Astrocyte of the spinal cord (primary cell): ENCODE data around the gene SHROOM1.

Experiments
- DNase-seq: peaks from one replicate; pipeline ENCODE4 v3.0.0; 2011; ENCODE audit warnings: low read depth, low spot score
- H3K4me3 ChIP-seq: 2 replicates; pipeline ENCODE4 v1.5.1; 2011; ENCODE audit warnings: low read depth, mild to moderate bottlenecking, low read length, moderate library complexity
- in situ Hi-C: cut with HindIII; loops from 2 replicates; pipeline ENCODE4 v1.10.0; 2017; ENCODE audit warnings: low sequenced_read_pairs
- TF ChIP-seq, protein P1 (sequence below): IDR thresholded peaks from 2 replicates; pipeline ENCODE4 v1.5.1; 2012; ENCODE audit warnings: low read depth, mild to moderate bottlenecking, low read length, inconsistent platforms

SHROOM1 gene

DNA sequence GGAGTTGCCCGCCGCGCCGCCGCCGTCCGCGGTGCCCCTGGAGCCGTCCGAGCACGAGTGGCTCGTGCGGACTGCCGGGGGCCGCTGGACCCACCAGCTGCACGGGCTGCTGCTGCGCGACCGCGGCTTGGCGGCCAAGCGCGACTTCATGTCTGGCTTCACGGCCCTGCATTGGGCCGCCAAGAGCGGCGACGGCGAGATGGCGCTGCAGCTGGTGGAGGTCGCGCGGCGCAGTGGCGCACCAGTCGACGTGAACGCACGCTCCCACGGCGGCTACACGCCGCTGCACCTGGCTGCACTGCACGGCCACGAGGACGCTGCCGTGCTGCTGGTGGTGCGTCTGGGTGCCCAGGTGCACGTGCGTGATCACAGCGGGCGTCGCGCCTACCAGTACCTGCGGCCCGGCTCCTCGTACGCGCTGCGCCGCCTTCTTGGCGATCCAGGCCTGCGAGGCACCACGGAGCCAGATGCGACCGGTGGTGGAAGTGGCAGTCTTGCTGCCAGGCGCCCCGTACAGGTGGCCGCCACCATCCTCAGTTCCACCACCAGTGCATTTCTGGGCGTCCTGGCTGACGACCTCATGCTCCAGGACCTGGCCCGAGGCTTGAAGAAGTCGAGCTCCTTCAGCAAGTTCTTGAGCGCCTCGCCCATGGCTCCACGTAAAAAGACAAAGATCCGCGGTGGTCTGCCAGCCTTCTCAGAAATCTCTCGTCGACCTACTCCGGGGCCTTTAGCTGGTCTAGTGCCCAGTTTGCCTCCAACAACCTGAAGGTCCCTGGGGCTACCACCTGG is 15.7 kb downstream of the SHROOM1 start:
- DNase-seq = no peak
- TF ChIP-seq, protein P1, sequence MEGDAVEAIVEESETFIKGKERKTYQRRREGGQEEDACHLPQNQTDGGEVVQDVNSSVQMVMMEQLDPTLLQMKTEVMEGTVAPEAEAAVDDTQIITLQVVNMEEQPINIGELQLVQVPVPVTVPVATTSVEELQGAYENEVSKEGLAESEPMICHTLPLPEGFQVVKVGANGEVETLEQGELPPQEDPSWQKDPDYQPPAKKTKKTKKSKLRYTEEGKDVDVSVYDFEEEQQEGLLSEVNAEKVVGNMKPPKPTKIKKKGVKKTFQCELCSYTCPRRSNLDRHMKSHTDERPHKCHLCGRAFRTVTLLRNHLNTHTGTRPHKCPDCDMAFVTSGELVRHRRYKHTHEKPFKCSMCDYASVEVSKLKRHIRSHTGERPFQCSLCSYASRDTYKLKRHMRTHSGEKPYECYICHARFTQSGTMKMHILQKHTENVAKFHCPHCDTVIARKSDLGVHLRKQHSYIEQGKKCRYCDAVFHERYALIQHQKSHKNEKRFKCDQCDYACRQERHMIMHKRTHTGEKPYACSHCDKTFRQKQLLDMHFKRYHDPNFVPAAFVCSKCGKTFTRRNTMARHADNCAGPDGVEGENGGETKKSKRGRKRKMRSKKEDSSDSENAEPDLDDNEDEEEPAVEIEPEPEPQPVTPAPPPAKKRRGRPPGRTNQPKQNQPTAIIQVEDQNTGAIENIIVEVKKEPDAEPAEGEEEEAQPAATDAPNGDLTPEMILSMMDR = no peak
- H3K4me3 ChIP-seq = no peak overlapping the region
- in situ Hi-C loops = no loop called here

DNA sequence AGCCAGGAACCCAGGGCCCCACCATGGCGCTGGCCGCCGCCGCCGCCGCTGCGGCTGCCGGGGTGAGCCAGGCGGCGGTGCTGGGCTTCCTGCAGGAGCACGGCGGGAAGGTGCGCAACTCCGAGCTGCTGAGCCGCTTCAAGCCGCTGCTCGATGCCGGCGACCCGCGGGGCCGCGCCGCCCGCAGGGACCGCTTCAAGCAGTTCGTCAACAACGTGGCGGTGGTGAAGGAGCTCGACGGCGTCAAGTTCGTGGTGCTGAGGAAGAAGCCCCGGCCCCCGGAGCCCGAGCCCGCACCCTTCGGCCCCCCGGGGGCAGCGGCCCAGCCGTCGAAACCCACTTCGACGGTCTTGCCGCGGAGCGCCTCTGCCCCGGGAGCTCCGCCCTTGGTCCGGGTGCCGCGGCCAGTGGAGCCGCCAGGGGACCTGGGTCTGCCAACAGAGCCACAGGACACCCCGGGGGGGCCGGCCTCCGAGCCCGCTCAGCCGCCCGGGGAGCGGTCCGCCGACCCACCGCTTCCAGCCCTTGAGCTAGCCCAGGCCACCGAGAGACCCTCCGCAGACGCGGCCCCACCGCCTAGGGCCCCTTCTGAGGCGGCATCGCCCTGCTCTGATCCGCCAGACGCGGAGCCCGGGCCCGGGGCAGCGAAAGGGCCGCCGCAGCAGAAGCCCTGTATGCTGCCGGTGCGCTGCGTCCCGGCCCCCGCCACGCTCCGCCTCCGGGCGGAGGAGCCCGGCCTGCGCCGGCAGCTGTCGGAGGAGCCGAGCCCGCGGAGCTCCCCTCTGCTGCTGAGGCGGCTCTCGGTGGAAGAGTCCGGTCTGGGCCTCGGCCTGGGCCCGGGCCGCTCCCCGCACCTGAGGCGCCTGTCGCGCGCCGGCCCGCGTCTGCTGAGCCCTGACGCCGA is 16.6 kb downstream of the SHROOM1 start:
- TF ChIP-seq, protein P1 = no peak
- DNase-seq = no peak
- in situ Hi-C loops = no loop called here
- no peak overlapping the region for H3K4me3 ChIP-seq

DNA sequence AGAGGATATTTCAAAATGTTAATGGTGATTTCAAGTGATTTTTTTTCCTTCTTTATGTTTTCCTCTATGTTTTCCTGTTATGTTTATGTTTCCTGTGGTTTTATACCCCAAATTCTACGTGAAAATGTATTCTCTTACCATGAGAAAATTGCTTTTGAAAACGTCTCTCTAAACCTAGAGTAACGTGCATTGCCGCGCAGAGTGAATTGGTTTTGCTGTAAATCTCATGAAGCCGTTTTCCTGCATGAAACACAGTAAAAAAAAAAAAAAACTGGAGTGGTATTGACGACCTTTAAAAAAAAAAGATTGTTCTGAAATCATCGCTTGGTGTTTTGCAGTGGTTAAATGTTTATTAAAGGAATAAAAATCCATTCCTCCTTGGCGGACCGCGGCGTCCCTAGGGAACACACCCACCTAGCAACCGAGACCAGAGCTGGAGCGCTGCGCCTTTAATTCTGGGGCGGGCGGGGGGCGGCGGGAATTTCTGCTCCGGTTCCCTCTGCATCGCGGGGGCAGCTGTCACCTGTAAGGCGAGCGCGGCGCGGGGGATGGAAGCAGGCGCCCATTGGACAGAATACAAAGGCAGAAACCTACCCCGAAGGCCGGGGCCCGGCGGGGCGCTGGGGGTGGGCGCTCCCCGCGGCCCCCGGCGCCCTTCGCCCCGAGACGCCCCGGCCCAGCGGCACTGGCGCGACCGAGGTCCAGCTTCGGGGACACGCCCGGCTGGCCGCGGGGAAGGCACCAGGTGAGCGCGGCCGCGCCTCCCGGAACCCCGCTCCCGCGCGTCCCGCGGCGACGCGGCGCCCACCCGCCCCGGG is 17.5 kb downstream of the SHROOM1 start, which contains the start of gene SOWAHA:
TSS of gene SOWAHA (plus strand) at position 522 of the 818 bp plus-strand sequence. CDS start 320 bp downstream, outside the sequence.
- DNase-seq = no peak
- in situ Hi-C loops = no loop called here
- peak within 1 kb of the TSS; percentile 20 for H3K4me3 ChIP-seq
- TF ChIP-seq, protein P1 = no peak

DNA sequence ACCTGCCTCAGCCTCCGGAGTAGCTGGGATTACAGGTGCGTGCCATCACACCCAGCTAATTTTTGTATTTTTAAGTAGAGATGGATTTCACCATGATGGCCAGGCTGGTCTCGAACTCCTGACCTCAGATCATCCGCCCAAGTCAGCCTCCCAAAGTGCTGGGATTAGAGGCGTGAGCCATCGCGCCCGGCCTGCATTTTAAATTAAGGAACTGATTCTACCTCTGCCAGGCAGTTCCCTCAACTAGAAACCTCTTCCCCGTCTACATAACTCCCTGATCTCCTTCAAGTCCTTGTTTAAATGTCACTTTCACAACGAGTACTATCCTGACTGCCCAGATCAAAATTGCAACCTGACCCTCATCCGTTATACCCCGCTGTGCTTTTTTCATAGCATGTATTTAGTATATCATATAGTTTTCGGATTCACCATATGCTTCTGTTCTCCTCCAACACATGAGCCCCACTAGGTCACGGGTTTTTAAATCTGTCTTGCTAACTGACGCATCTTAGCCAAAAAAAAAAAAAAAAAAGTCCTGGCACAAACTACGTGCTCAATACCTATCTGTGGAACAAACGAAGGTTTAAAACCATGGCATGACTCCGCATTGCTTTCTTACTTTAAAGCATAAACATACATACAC is 18.2 kb downstream of the SHROOM1 start:
- TF ChIP-seq, protein P1 = no peak
- no peak for DNase-seq
- H3K4me3 ChIP-seq = no peak overlapping the region
- in situ Hi-C loops = no loop called here

DNA sequence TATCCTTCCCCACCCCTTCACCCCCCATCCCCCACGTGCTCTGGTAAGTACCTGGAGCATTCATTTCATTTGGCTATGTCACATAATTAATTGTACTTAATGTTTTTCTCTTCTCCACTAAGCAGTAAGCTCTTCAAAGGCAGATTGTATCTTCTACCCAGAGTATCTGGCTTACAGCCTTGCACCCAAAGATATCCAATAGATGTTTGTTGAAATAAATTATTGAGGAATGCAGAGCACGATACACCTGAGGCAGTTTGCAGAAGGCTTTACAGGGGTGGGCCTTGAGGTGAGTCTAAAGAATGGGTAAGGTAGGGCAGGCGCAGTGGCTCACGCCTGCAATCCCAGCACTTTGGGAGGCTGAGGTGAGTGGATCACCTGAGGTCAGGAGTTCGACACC is 19.8 kb downstream of the SHROOM1 start:
- in situ Hi-C loops = no loop called here
- TF ChIP-seq, protein P1 = no peak
- no peak overlapping the region for H3K4me3 ChIP-seq
- DNase-seq = no peak
